GM18907 (cell line): ENCODE results near the gene GDF15.
A peak's percentile ranks its signal among the peaks of the same experiment; 100 is the strongest.

Experiments used
- ATAC-seq: cut with Tn5 transposase; IDR thresholded peaks from one replicate; pipeline ENCODE4 v1.9.1; 2021; ENCODE audit warnings: mild to moderate bottlenecking, moderate library complexity; ENCODE audit not compliant: unreplicated experiment

Gene GDF15

DNA sequence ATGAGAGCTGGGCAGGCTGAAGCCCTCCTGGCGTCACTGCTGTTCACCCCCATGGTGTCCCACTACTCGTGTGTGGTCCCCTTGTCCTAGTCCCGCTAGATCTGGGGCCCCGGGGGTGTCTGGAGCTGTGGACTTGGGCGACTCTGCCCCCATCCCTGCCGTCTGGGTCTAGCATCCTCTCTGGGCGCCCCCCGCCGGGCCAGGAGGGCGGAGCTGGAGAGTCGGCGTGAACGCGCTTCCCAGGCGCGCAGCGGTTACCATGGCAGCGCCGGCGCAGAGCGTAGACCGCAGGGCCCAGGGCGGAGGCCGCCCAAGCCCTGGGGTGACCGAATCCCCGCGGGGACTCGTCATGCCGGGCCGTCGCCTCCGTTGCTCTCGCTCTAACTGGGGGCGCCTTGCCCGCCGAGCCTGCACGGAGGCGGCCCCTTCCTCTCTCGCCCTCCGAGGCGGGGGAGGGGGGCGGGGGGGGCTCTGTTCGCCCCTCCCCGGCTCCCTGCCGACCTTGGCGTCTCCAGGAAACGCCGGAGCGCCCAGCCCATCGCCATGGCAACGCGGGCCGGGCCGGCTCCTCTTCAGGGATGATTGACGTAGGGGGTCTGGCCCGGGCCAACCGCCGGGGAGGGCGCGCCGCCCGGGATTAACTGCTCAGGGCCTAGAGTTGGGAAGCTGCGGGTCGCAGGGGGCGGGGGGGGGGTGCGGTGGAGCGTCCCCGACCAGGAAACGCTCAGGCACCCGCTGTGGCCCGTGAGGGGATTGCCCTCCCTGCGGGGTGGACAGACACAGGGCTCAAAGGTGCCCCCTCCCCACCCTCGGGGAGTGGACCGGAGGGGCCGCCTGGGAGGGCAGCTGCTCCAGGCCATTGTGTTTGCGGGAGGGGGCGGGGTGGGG, 43.1 kb downstream of the GDF15 start:
- ATAC-seq, result peak; percentile 51

DNA sequence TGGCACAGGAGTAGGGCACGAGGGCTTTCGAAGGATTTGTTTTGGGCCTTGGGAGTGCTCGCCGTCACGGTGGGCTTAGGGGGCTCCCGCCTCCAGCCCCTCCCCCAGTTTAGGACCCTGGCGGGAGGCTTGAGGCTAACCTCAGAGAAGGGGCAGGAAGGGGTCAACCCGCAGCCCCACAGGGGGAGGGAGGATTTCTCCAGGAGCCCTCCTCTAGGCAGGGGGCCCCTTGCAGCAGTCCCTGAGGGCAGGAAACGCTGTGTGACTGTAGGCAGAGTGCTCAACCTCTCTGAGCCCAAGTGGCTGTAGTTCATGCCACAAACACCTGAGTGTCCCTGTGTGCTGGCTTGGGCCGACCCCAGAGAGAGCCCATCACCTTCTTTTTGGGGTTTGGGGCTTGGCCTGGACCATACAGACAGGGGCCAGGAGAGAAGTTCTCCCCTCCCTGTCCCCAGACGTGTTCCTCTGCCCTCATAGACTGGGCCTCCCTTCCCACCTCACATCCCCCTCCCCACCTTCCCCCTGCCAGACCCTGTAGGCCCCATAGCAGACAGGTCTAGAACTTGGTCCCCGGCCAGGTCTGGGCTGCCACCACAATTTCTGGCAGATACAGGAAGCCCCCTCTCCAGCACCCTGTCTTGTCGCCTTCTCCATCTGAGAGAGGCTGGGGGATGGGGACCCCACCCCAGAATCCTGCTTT, 43.9 kb downstream of the GDF15 start:
- ATAC-seq, result no peak

DNA sequence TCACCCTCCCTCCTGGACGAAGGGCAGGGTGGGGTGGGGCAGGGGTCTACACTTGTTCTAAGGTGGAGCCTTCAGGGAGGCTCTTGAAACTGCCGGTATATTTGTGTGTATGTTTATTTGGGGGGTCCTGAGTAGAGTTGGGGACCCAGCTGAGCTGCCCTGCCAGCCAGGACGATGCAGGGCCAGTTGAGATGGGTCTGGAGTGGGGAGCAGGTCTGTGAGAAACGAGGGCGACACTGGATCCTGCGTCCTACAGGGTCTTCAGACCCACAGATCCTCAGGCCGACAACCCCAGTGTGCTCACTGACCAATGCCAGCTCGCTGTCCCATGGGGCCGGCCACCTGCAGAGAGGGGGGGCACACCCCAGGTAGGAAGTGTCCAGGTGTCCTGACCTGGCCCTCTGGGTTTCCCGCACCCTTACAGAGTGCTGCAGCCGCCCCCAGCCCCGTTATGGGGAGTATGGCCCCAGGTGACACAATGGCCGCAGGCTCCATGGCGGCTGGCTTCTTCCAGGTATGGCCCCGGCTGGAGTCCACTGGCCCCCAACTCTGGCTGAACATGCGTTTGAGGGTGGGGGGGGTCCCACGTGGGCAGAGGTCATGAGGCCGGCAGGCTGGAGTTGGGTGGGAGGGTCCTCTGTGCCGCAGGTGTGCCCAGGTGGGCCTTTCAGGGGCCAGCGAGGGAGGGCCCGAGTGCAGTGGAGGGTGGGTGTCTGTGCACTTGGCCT, 44.6 kb downstream of the GDF15 start:
- no peak for ATAC-seq

DNA sequence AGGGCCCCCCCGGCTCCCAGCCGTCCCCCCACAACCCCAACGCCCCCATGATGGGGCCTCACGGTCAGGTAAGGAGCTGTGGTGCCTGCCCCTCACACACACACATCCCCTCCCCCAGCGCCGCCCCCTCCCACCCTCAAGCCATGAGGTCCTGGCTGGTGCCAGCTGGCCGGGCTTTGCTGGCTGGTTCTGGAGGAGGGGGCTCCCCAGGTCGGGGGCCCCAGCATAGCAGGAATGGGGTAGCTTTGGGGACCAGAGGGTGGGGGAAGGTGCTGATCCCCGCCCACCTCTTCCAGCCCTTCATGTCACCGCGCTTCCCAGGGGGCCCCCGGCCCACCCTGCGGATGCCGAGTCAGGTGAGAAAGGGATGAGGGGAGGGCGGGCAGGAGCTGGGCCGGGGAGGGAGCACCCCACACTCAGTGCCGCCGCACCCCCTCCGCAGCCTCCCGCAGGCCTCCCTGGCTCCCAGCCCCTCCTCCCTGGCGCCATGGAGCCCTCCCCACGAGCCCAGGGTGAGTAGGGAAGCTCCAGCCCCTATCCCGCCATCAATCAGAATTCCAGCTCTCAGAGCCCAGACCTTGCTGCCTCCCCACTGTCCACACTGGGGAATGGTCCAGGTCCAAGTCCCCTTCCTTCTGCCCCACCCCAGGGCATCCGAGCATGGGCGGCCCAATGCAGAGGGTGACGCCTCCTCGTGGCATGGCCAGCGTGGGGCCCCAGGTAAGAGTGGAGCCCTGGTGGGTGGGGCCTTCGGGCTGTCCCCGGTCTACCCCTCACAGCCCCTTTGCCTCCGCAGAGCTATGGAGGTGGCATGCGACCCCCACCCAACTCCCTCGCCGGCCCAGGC, 45.6 kb downstream of the GDF15 start:
- no peak for ATAC-seq

DNA sequence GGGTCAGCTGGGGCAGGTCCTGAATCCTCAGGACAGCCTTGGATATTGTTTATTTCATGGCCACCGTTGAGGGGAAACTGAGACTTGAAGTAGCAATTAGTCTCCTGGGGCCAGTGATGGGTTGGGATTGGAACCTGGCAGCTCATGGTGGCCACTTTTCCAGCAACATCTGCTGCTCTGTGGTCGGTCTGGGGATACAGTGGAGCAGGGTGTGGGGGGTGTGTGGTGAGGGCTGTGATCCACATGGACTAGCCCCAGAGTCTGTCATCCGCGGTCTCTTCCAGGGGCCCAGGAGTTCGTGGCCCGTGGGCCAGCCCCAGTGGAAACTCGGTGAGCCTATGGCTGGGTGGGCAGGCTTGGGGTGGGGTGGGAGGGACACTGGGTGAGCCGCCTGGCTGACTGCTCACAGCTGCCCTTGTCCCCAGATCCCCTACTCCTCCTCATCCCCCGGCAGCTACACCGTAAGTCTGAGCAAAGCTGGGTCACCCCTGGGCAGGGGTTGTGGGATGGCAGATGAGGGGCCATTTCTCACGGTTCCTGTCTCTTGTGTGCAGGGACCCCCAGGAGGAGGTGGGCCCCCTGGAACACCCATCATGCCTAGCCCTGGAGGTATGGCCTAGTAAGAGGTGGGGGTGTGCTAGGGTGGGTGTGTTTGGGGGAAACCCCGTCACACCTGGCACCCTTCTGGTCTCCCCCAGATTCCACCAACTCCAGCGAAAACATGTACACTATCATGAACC, 46.5 kb downstream of the GDF15 start:
- ATAC-seq, result no peak

DNA sequence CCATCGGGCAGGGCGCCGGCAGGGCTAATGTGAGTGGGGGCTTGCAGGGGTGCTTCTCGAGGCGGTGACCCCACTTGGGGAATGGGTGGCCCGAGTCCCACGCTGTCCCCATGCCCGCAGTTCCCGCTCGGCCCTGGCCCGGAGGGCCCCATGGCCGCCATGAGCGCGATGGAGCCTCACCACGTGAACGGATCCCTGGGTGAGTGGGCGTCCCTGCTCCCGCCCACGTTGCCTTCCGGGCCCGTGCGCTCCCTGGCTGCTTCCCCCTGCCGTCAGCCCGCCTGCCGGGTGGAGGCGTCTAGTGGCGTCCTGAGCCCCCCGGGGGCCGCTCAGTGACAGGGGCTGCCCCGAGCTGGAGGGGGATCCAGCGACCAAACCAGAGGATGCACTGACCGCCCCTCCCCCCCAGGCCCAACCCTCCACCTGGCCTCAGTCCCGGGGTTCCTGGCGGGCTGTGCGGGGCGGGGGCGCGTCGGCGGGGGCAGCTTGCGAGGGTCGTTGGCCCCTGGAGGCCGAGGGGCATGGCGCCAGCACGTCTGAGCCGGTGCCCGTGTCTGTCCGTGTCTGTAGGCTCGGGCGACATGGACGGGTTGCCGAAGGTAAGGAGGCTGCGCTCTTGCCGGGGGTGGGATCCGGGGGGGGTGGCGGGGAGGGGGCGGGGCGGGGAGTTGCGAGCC, 47.2 kb downstream of the GDF15 start:
- no peak for ATAC-seq

DNA sequence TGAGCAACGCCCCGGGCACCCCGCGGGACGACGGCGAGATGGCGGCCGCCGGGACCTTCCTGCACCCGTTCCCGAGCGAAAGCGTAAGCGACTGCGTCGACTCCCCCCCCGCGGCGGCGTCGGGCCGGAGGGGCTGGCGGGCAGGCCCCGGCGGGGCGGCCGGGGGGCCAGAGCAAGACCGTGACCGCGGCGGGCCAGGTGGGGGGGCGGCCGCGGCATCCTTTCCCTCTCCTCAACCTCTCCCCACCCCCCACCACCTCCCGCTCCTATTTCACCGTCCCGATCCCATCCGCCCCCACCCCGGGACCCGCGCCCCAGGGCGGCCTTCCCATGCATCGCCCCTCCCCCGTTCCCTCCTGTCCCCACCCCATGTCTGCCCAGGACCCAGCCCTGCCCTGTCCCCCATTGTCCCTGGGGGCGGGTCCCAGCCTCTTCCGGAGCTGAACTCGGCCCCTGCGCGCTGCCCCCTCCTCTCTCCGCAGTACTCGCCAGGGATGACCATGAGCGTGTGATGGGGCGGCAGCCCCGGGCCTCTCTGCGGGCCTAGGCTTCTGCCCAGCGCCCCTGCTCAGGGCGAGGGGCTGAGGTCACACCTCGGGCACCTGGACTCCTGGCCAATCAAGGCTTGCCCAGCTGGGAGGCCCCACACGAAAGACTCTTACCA, 47.9 kb downstream of the GDF15 start:
- no peak for ATAC-seq

DNA sequence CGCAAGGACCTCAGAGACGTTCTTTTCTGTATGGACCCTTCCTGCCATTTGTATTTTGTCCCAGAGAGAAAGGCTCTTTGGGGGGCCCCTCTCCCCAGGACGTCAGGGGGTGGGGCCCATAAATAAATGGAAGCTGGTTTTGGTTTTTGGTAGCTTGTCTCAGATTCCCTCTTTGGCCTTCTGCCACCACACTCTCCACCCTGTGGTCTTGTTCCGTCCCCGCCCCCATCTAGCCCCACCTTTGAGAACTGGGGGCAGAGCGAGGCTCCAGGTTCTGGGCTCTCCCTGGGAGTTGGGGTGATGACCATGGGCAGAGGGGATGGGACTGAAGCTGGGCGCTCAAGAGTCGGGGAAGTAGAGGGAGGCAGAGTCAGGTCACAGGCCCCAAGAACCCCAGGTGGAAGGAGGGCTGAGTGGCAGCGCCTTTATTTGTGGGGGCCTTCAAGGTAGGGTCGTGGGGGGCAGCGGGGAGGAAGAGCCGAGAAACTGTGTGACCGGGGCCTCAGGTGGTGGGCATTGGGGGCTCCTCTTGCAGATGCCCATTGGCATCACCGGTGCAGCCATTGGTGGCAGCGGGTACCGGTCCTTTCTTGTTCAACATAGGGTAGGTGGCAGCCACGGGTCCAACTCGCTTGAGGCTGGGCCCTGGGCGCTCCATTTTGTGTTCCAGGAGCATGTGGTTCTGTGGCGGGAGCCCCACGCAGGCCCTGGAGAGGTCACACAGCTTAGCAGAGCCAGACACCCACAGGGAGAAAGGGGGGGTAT, 48.6 kb downstream of the GDF15 start:
- ATAC-seq, result no peak

DNA sequence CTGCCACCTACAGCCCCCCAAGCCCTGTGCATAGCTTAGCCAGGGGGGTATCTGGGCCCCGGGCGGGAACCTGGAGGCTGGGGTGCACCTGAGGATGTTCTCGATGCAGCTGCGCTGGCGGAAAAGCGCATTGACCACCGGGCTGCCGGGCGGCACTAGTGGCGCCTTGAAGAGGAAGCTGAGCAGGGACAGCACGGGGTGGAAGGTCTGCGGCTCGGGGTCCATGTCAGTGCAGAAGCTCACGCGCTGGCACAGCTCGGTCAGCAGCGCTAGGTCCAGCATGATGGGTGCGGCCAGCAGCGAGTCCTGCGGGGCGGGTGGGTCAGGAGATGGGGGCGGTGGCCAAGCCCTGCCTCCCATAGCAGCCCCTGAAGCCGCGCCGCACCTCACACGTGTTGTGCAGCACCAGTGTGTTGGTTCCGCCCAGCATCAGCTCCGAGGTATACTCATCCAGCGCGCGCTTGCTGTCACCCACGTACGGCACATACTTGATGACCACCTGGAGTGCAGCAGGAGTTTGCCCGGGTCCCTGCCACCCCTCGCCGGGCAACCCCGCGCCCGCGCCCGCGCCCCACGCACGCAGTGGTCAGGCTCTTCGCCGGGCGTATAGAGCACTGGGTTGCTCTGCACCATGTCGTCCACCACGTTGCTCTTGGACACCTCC, 49.4 kb downstream of the GDF15 start:
- ATAC-seq, result no peak

DNA sequence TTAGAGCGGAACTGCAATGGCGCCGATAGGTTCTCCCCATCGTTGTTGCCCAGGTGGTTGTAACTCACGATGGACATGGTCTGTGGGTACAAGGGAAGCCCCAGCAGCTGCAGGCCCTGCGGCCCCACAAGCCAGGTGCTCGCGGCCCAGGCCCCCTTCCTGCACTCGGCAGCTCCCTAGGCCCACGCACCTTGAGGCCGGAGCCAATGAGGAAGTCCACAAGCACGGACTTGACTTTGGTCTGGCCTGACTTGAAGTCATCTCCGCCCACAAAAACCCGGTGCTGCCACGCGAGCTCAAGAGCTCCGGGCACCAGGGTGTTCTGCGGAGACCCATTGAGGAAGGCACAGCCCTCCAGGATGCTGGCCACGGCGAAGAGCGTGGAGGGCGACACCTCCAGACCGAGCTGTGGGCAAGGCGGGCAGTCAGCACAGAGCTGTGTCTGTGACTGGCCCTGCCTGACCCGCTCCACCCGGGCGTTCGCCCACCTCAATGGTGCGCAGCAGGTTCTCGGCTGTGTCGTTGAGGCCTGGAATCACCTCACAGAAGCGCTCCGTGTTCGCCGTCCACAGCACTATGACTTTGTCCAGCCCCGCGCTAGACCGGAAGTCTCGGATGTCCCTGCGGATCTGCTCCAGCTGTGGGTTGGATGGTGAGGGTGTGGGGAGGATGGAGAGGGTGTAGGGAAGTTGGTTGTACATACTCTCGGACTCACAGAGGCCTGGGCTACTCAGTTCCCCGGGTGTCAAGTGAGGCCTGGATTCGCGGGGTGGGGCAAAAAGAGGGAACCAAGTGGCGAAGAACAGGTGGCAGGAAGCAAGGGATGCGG, 50.1 kb downstream of the GDF15 start:
- no peak for ATAC-seq

DNA sequence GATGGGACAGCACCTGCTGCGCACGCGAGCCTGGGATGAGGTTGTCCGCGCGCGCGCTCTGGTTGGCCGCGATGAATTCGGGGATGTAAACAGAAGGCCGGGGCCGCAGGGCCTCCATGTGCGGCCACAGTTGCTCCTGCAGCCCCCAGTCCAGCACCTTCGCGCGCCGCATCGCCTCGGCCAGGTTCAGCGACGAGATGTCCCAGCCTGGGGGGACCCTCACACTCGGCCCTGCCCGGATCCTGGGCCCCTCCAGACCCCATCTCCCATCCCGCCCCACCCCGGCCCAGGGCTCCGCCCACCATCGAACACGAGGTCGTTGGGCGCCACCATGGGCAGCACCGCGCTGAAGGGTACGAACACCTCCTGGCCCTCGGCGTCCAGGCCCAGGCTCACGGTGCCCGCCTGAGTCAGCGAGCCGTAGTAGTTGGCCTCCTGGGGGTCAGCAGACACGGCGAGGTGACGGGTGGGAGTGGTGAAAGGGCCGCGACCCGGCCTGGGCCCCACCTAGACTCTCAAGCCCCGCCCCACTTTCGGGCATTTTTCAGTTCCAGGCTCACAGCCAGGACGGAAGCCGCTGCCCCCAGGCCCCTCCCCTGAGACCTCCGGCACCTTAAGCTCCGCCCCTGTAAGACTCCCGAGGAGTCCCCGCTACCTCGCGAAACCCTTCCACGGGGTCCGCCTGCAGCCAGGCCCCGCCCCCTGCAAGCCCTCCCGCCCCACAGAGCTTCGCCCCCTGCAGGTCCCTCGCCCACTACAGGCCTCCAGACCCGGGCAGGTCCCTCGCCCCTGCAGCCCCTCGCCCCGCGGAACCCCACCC, 50.9 kb downstream of the GDF15 start:
- ATAC-seq, result peak; percentile 55

DNA sequence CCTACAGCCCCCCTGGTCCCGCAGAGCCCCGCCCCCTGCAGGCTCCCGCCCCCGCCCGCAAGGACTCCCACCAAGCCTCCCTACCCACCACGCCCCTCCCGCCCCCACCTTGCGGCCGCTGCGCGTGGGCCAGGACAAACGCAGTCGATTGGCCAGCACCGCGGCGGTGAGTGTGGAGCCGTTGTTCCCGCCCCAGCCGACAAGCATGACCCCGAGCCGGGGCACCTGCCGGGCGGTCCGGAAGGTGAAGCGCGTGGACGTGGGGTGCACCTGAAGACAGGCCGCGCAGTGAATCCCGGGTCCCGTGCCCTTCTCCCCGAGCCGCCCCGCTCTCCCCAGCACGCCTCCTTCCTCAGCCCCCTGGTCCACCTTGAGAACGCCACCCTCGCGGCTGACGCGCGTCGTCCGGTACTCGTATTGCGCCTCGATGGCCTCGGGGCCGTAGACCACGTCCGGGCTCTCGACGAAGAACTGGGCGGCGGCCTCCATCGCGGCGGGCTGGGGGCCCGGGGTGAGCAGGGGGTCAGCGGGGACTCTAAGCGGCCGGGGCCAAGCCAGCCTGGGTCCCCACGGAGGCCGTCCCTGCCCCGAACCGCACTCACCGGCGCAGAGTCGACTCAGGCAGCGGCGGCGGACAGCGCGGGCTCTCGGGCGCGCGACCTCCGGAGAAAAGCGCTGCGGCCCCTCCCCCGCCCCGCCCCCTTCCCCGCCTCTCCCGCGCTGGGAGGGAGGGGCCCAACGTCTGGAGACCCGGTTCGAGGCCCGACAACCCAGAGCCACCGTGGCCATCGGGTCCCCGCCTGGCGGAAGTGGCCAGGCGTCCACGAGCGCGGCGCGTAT, 51.8 kb downstream of the GDF15 start, which contains the start of gene ISYNA1:
Gene ISYNA1, minus strand, starts transcription at position 643 of the 840 bp plus-strand sequence. Its CDS starts 154 bp downstream, at position 489.
- no peak for ATAC-seq

DNA sequence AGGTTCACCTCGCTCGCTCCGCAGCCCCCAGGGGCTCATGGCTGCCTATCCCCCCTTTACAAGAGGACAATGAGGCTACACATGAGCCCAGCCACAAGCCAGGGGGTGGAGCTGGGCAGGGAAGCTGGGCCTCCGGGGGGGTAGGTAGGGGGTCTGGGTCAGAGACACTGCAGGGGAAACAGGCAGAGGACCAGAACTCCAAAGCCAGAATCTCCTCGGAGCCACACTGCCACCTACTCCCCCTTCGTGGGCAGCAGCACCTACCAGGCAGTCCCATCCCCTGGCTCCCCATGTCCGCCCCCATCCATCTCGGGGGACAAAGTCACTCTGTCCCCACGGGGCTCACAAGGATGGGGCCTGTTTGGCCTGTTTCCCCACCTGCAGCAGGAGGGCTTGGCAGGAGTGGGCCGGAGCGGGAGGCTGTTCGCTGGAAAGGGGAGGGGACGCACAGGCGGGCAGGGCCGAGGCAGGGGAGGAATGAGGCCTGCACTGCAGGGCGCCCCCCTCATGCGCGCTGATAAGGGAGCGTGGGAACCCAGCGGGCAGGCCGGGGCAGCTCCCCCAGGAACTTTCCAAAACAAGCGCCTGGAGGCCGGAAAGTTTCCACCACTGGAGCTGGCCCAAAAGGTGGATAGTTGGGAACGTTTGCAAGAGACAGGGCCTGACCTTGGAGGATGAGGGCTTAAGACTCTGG, 52.5 kb downstream of the GDF15 start:
- no peak for ATAC-seq
